Measurements from ENCODE around the gene PSMD11. TPM values are rescaled to one million over a fixed set of nuclear protein-coding genes. Genes with fewer than 3 reads are reported as not detected.

PSMD11 gene
- total RNA-seq, 1 experiment from 2014 or later = 110 TPM

DNA sequence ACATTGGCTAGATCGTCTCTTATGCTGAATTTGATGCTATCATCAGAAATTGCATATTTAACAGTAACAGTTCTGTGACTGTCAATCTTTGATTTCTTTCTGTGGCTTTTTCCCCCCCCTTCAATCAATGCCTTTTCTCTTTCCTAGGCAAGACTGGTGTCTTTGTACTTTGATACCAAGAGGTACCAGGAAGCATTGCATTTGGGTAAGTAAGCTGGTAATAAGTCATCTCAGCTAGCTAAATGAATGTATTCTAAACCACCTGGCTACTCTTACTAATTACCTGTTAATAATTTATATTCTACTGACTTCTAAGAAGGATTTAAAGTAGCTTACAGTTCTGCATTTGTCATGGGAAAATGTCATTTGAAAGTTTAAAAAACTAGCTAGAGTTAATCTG is 20.1 kb downstream of the PSMD11 start:
- DNase-seq (ENCODE audit: low spot score) = no peak

- DNase-seq (ENCODE audit: low spot score) = no peak
These were observed 23.6 kb downstream of the PSMD11 start for GRCh38 chr17:32467949-32468348.

DNA sequence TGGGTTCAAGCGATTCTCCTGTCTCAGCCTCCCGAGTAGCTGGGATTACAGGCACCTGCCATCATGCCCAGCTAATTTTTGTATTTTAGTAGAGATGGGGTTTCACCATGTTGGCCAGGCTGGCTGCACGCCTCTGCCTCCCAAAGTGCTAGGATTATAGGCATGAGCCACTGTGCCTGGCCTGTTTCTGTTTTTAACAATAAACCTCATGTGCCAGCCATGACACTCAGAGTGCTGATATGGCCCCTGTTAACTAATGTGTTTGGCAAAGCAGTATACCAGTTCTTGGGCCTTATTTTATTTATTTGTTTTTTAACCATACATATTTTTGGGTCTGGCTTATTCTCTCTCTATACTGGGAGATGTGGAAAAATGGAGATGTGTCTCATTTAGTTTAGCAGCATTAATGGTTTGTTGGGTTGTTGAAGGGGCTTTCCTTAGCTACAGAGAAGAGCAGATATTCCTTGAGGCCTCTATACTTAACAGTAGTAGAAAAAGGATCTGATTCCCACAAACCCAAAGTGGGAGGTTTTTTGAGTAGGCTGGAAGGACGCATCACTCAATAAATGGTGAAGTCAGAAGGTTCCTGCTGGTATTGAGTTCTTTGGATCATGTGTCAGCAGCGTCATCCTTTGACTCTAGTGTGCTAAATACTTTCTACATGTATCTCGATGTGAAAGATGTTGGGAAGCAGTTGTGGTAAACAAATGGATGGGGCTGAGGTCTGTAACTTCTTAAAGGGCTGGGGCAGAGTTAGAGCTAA is 26.3 kb downstream of the PSMD11 start:
- DNase-seq (ENCODE audit: low spot score) = no peak

DNA sequence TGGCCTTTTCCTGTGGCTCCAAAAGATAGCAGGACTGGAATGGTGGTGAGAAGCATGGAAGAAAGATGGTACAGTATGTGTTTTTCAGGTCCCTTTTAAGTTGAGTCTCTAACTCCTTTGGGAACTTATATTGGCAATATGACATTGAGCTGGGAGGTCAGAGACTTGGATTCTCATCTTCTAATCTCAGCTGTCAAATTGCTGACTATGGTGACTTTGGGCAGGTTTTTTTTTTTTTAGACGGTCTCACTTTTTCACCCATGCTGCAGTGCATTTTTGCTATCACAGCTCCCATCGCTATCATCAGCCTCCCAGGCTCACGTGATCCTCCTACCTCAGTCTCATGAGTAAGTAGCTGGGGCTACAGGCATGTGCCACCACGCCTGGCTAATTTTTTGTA is 27.3 kb downstream of the PSMD11 start:
- no peak for DNase-seq (ENCODE audit: low spot score)

DNA sequence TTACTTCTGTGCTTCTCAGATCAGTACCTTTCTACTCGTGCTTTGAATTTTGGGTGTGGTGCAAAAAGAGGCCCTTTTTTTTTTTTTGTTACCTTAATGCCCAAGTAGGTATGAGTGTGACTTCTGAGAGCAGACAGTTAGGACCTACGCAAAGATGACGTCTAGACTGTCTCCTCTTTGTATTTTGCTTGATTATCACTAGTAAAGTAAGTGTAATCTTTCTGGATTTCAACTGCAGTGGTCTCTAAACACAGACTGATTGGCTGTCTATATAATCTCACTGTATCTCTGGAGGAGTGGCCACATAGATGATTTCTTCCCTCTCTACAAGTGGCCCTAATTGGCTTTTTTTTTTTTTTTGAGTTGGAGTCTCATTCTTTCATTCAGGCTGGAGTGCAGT is 30.9 kb downstream of the PSMD11 start:
- DNase-seq (ENCODE audit: low spot score) = no peak

- DNase-seq (ENCODE audit: low spot score) = no peak
These were observed 32.9 kb downstream of the PSMD11 start for GRCh38 chr17:32477220-32477619.

DNA sequence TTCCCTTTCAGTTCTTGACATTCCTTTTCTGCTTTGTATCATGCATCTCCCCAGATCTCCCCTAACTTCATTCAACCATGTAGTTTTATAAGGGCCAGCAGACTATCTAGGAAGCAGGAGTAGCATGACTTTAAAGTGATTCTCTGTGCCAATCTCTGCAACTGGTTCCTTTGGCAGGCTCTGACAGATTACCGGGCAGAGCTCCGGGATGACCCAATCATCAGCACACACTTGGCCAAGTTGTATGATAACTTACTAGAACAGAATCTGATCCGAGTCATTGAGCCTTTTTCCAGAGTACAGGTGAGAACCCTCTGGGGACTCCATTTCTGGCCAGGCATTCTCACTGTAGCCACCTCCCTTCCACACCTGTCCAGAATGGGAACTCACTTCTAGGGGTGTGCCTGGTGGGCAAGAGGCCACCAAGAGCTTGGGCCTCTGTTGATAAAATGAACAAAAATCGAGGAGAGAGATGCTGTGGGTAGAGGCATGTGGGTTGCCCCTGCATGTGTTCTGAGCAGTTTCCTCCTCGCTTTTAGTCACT is 34.8 kb downstream of the PSMD11 start:
- DNase-seq (ENCODE audit: low spot score) = no peak

DNA sequence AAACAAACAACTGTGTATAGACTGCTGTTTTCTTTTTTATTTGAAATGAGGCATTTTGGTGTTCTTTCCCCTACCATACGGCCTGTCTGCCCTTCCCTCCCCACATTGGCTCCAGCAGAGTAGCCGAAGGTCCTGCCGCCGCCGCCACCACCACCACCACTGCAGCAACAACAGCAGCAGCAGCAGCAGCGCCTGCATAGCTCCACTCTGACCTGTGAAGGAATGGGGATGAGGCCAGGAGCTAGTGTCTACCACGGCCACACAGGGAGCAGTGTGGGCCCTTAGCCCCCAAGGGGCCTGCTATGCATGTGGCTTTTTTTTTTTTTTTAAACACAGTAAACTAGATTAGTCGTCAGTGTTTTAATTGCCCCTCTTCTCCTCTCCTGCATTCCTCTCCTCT is 36.9 kb downstream of the PSMD11 start:
- no peak for DNase-seq (ENCODE audit: low spot score)

GRCh38 chr17:32482568-32483320 is 38.4 kb downstream of the PSMD11 start:
- DNase-seq (ENCODE audit: low spot score) = no peak

DNA sequence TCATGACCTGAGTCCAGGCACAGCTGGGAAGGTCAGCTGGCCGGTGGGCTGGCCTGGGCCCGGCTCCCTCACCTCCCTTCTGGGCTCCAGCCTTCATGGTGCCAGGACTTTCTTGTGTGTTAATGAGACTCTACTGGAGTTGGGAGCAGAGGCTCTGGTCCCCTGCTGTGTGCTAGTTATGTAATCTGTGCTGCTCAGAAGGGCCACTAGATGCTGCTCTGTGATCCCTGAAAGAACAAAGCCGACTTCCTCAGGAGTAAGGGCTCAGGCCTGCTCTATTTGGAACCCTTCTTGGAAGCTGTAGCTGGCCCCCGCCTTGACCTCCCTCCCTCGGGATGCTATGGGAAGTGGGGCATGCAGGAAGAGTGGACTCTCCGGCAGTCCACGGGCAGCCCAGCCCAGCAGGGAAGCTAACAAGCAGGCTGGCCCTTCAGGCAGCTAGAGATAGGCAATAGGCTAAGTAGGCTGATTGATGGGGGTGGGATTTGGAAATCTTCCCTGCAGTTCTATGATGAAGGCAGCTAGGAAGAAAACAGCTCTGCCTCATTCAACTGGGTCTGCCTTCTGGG is 39.2 kb downstream of the PSMD11 start:
- peak; percentile 70 for DNase-seq (ENCODE audit: low spot score)

DNA sequence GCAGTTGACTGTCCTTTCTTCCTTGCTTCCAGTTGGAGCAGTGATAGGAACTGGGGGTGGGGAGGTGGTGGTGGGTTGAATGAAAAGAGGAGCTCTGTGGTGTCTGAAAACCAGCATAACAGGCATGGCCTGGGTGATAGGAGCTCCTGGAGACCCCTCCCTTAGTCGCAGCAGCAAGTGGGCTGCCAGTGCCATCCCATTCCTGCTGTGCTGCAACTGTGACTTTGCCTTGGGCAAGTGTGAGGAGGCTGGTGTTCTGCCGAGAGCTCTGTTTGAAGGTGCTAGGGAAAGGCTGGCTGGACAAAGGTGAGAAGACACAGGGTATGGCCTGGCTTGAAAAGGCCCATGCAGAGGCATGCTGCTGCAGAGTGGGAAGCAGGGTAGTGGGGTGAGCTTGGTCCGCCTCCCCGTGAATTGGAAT is 39.7 kb downstream of the PSMD11 start:
- DNase-seq (ENCODE audit: low spot score) = no peak

- DNase-seq (ENCODE audit: low spot score) = no peak
These were observed 40.3 kb downstream of the PSMD11 start for GRCh38 chr17:32484628-32485027.

DNA sequence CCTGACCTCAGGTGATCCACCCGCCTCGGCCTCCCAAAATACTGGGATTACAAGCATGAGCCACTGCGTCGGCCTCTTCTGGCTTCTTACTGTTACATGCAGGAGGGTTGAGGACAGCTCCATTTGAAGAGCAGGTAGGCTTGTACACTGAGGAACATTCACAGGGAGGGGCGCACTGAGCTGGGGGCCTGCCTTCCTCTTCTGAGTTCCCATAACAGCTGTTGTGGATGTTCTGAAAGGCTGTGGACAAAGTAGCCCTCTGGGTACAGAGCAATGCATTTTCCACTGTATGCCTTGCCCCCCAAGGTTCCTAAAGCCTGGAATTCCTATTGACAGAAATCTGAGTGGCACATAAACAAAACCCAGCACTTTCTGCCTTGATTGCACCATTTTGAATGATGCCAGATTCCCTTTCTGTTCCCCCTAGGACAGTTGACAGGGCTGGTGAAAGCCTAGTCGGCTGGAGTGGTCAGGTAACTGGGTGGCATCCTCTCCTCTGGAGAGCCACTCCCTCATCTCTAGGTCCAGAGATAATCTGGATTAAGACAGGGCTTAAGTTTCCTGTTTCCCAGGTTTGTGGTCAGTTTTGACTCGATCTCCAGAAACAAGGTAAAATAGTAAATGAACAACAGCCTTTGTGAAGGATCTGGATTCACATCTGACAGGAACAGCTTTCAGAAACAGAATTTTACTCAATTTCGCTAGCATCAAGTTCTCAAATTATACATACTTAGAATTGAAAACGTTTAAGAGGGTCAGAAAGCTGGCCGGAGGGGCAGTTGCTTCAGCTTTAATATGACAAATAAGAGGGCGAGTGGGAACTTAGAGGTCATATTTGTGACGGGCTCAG is 41.2 kb downstream of the PSMD11 start:
- DNase-seq (ENCODE audit: low spot score) = no peak

DNA sequence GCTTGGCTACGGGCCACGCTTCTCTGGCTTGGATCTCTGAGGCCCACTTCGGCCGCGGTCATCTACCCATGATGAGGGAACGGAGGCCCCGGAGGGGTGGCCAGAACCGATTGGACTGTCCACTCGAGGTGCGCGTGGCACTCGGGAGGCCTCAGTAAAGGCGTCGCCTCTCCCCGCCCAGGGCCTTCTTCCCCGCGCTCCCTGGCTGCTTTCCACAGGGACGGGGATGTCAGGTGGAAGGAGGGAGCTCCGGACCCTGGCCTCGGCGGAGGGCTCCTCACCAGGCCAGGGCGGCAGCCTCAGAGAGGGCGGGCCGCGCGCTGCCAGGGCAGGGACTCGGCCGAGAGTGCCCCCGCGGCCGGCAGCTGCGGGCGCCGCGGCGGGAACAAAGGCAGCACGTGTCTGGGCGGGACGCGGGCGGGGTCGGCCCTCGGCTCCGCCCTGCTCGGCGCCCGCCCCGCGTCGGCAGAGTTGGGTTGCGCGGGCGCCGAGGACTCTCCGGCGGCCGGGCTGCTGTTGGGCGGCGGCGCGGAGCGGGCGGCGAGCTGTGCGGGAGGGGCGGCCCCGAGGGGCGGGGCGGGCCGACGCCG is 41.9 kb downstream of the PSMD11 start:
- peak; percentile 87 for DNase-seq (ENCODE audit: low spot score)

DNA sequence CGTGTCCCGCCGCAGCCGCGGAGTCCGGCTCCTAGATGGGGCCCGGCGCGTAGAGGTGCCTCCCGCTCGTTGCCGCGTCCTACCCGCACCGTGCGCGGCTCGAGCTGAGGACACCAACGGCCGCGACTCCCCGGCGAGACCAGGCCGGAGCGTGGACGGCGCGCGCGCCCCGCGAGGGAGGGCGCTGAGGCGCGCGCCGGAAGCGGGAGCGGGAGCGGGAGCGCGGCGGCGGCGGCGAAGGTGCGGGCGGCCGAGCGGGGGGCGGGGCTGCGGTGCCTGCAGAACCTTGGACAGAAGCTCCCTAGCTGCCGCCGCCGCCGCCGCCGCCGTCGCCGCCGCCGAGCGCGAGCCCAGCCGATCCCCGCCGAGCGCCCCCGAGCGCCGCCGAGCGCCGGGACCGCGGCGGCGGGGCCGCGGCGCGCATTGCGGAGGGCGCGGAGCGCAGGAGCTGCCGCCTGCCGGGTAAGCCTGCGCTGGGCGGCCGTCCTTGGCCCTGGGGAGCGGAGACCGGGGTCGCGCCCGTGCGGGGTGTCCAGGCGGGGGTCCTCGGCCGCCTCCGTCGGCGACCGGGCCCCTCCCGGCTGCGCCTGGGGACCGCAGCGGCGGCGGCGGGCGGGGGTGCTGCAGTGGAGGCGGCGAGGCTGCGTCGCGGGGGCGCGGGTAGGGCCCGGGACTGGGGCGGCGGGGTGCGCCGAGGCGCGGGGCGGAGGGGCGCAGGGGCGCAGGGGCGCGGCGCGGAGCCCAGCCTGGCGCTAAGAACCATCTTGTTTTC is 42.6 kb downstream of the PSMD11 start, which contains the start of gene CDK5R1:
CDK5R1 (plus strand) TSS at position 293 of the 772 bp plus-strand sequence. CDS start 628 bp downstream, outside the sequence.
- peak; percentile 71 for DNase-seq (ENCODE audit: low spot score)

DNA sequence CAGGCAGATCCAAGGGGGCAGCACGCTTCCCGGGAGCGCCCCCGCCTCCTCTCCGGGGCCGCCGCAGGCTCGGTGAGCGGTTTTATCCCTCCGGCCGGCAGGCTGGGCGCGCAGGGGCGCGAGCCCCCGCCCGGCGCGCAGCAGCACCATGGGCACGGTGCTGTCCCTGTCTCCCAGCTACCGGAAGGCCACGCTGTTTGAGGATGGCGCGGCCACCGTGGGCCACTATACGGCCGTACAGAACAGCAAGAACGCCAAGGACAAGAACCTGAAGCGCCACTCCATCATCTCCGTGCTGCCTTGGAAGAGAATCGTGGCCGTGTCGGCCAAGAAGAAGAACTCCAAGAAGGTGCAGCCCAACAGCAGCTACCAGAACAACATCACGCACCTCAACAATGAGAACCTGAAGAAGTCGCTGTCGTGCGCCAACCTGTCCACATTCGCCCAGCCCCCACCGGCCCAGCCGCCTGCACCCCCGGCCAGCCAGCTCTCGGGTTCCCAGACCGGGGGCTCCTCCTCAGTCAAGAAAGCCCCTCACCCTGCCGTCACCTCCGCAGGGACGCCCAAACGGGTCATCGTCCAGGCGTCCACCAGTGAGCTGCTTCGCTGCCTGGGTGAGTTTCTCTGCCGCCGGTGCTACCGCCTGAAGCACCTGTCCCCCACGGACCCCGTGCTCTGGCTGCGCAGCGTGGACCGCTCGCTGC is 43.3 kb downstream of the PSMD11 start:
- DNase-seq (ENCODE audit: low spot score) = peak; percentile 45

DNA sequence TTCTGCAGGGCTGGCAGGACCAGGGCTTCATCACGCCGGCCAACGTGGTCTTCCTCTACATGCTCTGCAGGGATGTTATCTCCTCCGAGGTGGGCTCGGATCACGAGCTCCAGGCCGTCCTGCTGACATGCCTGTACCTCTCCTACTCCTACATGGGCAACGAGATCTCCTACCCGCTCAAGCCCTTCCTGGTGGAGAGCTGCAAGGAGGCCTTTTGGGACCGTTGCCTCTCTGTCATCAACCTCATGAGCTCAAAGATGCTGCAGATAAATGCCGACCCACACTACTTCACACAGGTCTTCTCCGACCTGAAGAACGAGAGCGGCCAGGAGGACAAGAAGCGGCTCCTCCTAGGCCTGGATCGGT is 43.9 kb downstream of the PSMD11 start:
- DNase-seq (ENCODE audit: low spot score) = no peak

GRCh38 chr17:32488604-32489180 is 44.4 kb downstream of the PSMD11 start:
- no peak for DNase-seq (ENCODE audit: low spot score)
